Panc1 (cell line): ENCODE results near the gene CCNYL1.

Source experiments
- CTCF ChIP-seq: fragments of 450-650 bp; IDR thresholded peaks from 2 replicates; pipeline ENCODE4 v1.5.1; 2017; ENCODE audit warnings: mild to moderate bottlenecking
- POLR2AphosphoS5 ChIP-seq: IDR thresholded peaks from 2 replicates; pipeline ENCODE4 v1.6.1; 2012; ENCODE audit warnings: mild to moderate bottlenecking, low read depth, low read length, moderate library complexity
- REST ChIP-seq, 2 experiments: IDR thresholded peaks; 2 replicates each; pipeline ENCODE4 v1.6.1; 2011 to 2012; ENCODE audit warnings: low read depth in 2 of 2, control low read depth in 1 of 2, low read length in 1 of 2, mild to moderate bottlenecking in 1 of 2, moderate library complexity in 1 of 2; ENCODE audit not compliant: insufficient read depth in 1 of 2
- SIN3A ChIP-seq: IDR thresholded peaks from 2 replicates; pipeline ENCODE4 v1.6.1; 2012; ENCODE audit warnings: low read depth, mild to moderate bottlenecking, low read length, moderate library complexity, borderline replicate concordance; ENCODE audit not compliant: insufficient read depth

- no peak for TF ChIP-seq CTCF
- TF ChIP-seq POLR2AphosphoS5: no peak
- no peak for TF ChIP-seq REST (IDR thresholded peaks at IDR 0.05; ENCODE audit: insufficient read depth in 1 of 2, low read depth in 2 of 2, low read length in 1 of 2)
- no peak for TF ChIP-seq SIN3A
Measured at GRCh38 chr2:207758025-207758424, 46.6 kb downstream of the CCNYL1 start.
